Activated T-helper 2 cell treated with anti-CD3 and anti-CD28 coated beads, Interferon-gamma antibody, Interleukin-2, Interleukin-4, amounts not matched to agents 10 μg/mL and 5 μg/mL and 100 μg/mL, durations not matched to agents 14 hours and 24 hours and 36 hours (primary cell): ENCODE measurements around the gene LGALSL. TPM values are rescaled to one million over a fixed set of nuclear protein-coding genes. Genes with fewer than 3 reads are reported as not detected.

Experiments used
- DNase-seq: peaks from one replicate; pipeline ENCODE4 v3.0.0; 2021; ENCODE audit warnings: low spot score
- H3K27ac Mint-ChIP-seq: one replicate; pipeline ENCODE4 v1.8.0; 2021; ENCODE audit warnings: mixed read lengths
- H3K27me3 Mint-ChIP-seq: one replicate; pipeline ENCODE4 v1.8.0; 2021; ENCODE audit warnings: low read depth, mixed read lengths
- H3K36me3 Mint-ChIP-seq: one replicate; pipeline ENCODE4 v1.8.0; 2021; ENCODE audit warnings: low read depth, mixed read lengths
- H3K4me1 Mint-ChIP-seq: one replicate; pipeline ENCODE4 v1.8.0; 2021; ENCODE audit warnings: low read depth, mixed read lengths
- H3K4me3 Mint-ChIP-seq: one replicate; pipeline ENCODE4 v1.8.0; 2021; ENCODE audit warnings: low read depth, mild to moderate bottlenecking, moderate library complexity, mixed read lengths
- H3K9me3 Mint-ChIP-seq: one replicate; pipeline ENCODE4 v1.8.0; 2021; ENCODE audit warnings: mixed read lengths
- intact Hi-C: fragments of 100-400 bp; cut with micrococcal nuclease; formaldehyde crosslinking; loops from one replicate; pipeline ENCODE4 v1.15.1; 2023
- total RNA-seq: library from RNA; stranded (reverse); gene quantifications from 2 replicates; pipeline ENCODE4 v1.2.3, GENCODE V29; 2022

The LGALSL gene
- total RNA-seq, 1 donor from 2014 or later: 2.6 TPM

GRCh38 chr2:64467096-64467843 lies 13.3 kb downstream of the LGALSL start:
- H3K9me3 Mint-ChIP-seq: no peaks in the 10 kb centered on the region
- H3K4me1 Mint-ChIP-seq: no peaks in the 10 kb centered on the region
- DNase-seq: no peak
- H3K36me3 Mint-ChIP-seq: no peaks in the 10 kb centered on the region
- H3K27me3 Mint-ChIP-seq: peaks cover 17% of the 10 kb centered on the region
- no peak overlapping the region for H3K27ac Mint-ChIP-seq
- no peak overlapping the region for H3K4me3 Mint-ChIP-seq
- intact Hi-C loops: no loop called here

- H3K27ac Mint-ChIP-seq: no peak overlapping the region
- H3K36me3 Mint-ChIP-seq: no peaks in the 10 kb centered on the region
- DNase-seq: no peak
- intact Hi-C loops: no loop called here
- H3K4me1 Mint-ChIP-seq: no peaks in the 10 kb centered on the region
- no peak overlapping the region for H3K4me3 Mint-ChIP-seq
- no peaks in the 10 kb centered on the region for H3K9me3 Mint-ChIP-seq
- peaks cover 11% of the 10 kb centered on the region for H3K27me3 Mint-ChIP-seq
Observed at GRCh38 chr2:64469261-64469660, 15.3 kb downstream of the LGALSL start.

- no peaks in the 10 kb centered on the region for H3K36me3 Mint-ChIP-seq
- H3K4me1 Mint-ChIP-seq: peaks cover 3% of the 10 kb centered on the region
- intact Hi-C loops: no loop called here
- H3K27me3 Mint-ChIP-seq: peaks cover 16% of the 10 kb centered on the region
- H3K4me3 Mint-ChIP-seq: no peak overlapping the region
- no peaks in the 10 kb centered on the region for H3K9me3 Mint-ChIP-seq
- H3K27ac Mint-ChIP-seq: no peak overlapping the region
- DNase-seq: no peak
Observed at GRCh38 chr2:64470071-64470470, 16.1 kb downstream of the LGALSL start.

GRCh38 chr2:64470766-64471295 lies 16.9 kb downstream of the LGALSL start:
- no peak overlapping the region for H3K27ac Mint-ChIP-seq
- H3K9me3 Mint-ChIP-seq: no peaks in the 10 kb centered on the region
- peaks cover 16% of the 10 kb centered on the region for H3K27me3 Mint-ChIP-seq
- no peaks in the 10 kb centered on the region for H3K36me3 Mint-ChIP-seq
- H3K4me1 Mint-ChIP-seq: peaks cover 3% of the 10 kb centered on the region
- no peak overlapping the region for H3K4me3 Mint-ChIP-seq
- DNase-seq: no peak
- intact Hi-C loops: no loop called here

- peaks cover 16% of the 10 kb centered on the region for H3K27me3 Mint-ChIP-seq
- no peaks in the 10 kb centered on the region for H3K9me3 Mint-ChIP-seq
- no peak overlapping the region for H3K4me3 Mint-ChIP-seq
- peaks cover 3% of the 10 kb centered on the region for H3K4me1 Mint-ChIP-seq
- no peaks in the 10 kb centered on the region for H3K36me3 Mint-ChIP-seq
- no peak for DNase-seq
- H3K27ac Mint-ChIP-seq: no peak overlapping the region
- intact Hi-C loops: no loop called here
Observed at GRCh38 chr2:64471600-64471999, 17.6 kb downstream of the LGALSL start.

GRCh38 chr2:64472881-64473280 lies 18.9 kb downstream of the LGALSL start:
- no peak overlapping the region for H3K27ac Mint-ChIP-seq
- peaks cover 3% of the 10 kb centered on the region for H3K4me1 Mint-ChIP-seq
- intact Hi-C loops: no loop called here
- H3K27me3 Mint-ChIP-seq: peaks cover 19% of the 10 kb centered on the region
- no peaks in the 10 kb centered on the region for H3K36me3 Mint-ChIP-seq
- no peak overlapping the region for H3K4me3 Mint-ChIP-seq
- DNase-seq: no peak
- H3K9me3 Mint-ChIP-seq: no peaks in the 10 kb centered on the region

- peaks cover 15% of the 10 kb centered on the region for H3K27me3 Mint-ChIP-seq
- H3K9me3 Mint-ChIP-seq: no peaks in the 10 kb centered on the region
- DNase-seq: no peak
- intact Hi-C loops: no loop called here
- H3K27ac Mint-ChIP-seq: no peak overlapping the region
- no peak overlapping the region for H3K4me3 Mint-ChIP-seq
- no peaks in the 10 kb centered on the region for H3K36me3 Mint-ChIP-seq
- H3K4me1 Mint-ChIP-seq: peaks cover 13% of the 10 kb centered on the region
Observed at GRCh38 chr2:64474121-64474571, 20.2 kb downstream of the LGALSL start.

GRCh38 chr2:64474636-64475035 lies 20.7 kb downstream of the LGALSL start:
- no peak for DNase-seq
- Mint-ChIP-seq H3K36me3 (no peaks in the 10 kb centered on the region), H3K4me3 (no peak overlapping the region), H3K27me3 (peaks cover 10% of the 10 kb centered on the region), H3K9me3 (no peaks in the 10 kb centered on the region), H3K4me1 (peaks cover 16% of the 10 kb centered on the region), H3K27ac (no peak overlapping the region)
- intact Hi-C loops: no loop called here

GRCh38 chr2:64477037-64477436 lies 23.1 kb downstream of the LGALSL start:
- Mint-ChIP-seq H3K36me3 (no peaks in the 10 kb centered on the region), H3K27ac (no peak overlapping the region), H3K4me3 (no peak overlapping the region), H3K4me1 (peaks cover 18% of the 10 kb centered on the region), H3K27me3 (peaks cover 8% of the 10 kb centered on the region), H3K9me3 (no peaks in the 10 kb centered on the region)
- DNase-seq: no peak
- intact Hi-C loops: no loop called here

- intact Hi-C loops: no loop called here
- Mint-ChIP-seq H3K36me3 (no peaks in the 10 kb centered on the region), H3K27me3 (peaks cover 8% of the 10 kb centered on the region), H3K9me3 (no peaks in the 10 kb centered on the region), H3K27ac (no peak overlapping the region), H3K4me1 (peaks cover 18% of the 10 kb centered on the region), H3K4me3 (no peak overlapping the region)
- DNase-seq: no peak
Observed at GRCh38 chr2:64477979-64478378, 24.0 kb downstream of the LGALSL start.

- no peaks in the 10 kb centered on the region for H3K9me3 Mint-ChIP-seq
- no peaks in the 10 kb centered on the region for H3K36me3 Mint-ChIP-seq
- no peak overlapping the region for H3K27ac Mint-ChIP-seq
- H3K4me3 Mint-ChIP-seq: no peak overlapping the region
- intact Hi-C loops: no loop called here
- peaks cover 10% of the 10 kb centered on the region for H3K27me3 Mint-ChIP-seq
- DNase-seq: peak; percentile 14
- peaks cover 18% of the 10 kb centered on the region for H3K4me1 Mint-ChIP-seq
Observed at GRCh38 chr2:64478502-64479230, 24.7 kb downstream of the LGALSL start.

- H3K36me3 Mint-ChIP-seq: no peaks in the 10 kb centered on the region
- intact Hi-C loops: no loop called here
- no peaks in the 10 kb centered on the region for H3K9me3 Mint-ChIP-seq
- DNase-seq: no peak
- no peak overlapping the region for H3K4me3 Mint-ChIP-seq
- no peak overlapping the region for H3K27ac Mint-ChIP-seq
- H3K4me1 Mint-ChIP-seq: peaks cover 16% of the 10 kb centered on the region
- H3K27me3 Mint-ChIP-seq: peaks cover 8% of the 10 kb centered on the region
Observed at GRCh38 chr2:64479259-64480117, 25.5 kb downstream of the LGALSL start.
